Measurements from ENCODE around the gene COG2.
"Not testable (repeated sequence)": the region's sequence is repeated elsewhere in the genome, so short reads cannot be mapped to it uniquely, and the experiment has no call there.

Gene COG2

GRCh38 chr1:230703679-230704385 lies 61.6 kb downstream of the COG2 start:
- DNase-seq = no peak

- DNase-seq = no peak
Observed at GRCh38 chr1:230704830-230705229, 62.5 kb downstream of the COG2 start.

- no peak for DNase-seq
Observed at GRCh38 chr1:230705289-230706019, 63.2 kb downstream of the COG2 start.

- no peak for DNase-seq
Observed at GRCh38 chr1:230706020-230706699, 63.9 kb downstream of the COG2 start.

GRCh38 chr1:230706887-230707731 lies 64.8 kb downstream of the COG2 start:
- DNase-seq = no peak

GRCh38 chr1:230707732-230708630 lies 65.7 kb downstream of the COG2 start:
- no peak for DNase-seq

- no peak for DNase-seq
Observed at GRCh38 chr1:230708631-230709580, 66.6 kb downstream of the COG2 start.

- no peak for DNase-seq
Observed at GRCh38 chr1:230709619-230710542, 67.6 kb downstream of the COG2 start.

- no peak for DNase-seq
Observed at GRCh38 chr1:230710543-230710904, 68.2 kb downstream of the COG2 start.

GRCh38 chr1:230711245-230711644 lies 69.0 kb downstream of the COG2 start:
- DNase-seq = no peak

- DNase-seq = no peak
Observed at GRCh38 chr1:230712470-230712942, 70.2 kb downstream of the COG2 start.

- DNase-seq = no peak
Observed at GRCh38 chr1:230713138-230713537, 70.9 kb downstream of the COG2 start.

- DNase-seq = no peak
Observed at GRCh38 chr1:230713547-230713914, 71.2 kb downstream of the COG2 start.

GRCh38 chr1:230713915-230714764 lies 71.9 kb downstream of the COG2 start, which contains the start of gene AGT:
TSS of gene AGT (minus strand) at chr1:230714122. CDS start at chr1:230710823, 3,299 bp downstream.
- peak; percentile 28 to 88 for DNase-seq

- no peak for DNase-seq
Observed at GRCh38 chr1:230715510-230715909, 73.2 kb downstream of the COG2 start.

GRCh38 chr1:230716453-230716852 lies 74.2 kb downstream of the COG2 start:
- DNase-seq = not testable (repeated sequence)

GRCh38 chr1:230717251-230717650 lies 75.0 kb downstream of the COG2 start:
- no peak for DNase-seq

- DNase-seq = not testable (repeated sequence)
Observed at GRCh38 chr1:230721849-230722522, 79.7 kb downstream of the COG2 start.

All from NCI-H446 (cell line).